Measurements from ENCODE around the gene HDAC10. TPM values are rescaled to one million over a fixed set of nuclear protein-coding genes. Genes with fewer than 3 reads are reported as not detected.
A peak's percentile ranks its signal among the peaks of the same experiment; 100 is the strongest.

Gene HDAC10
- total and polyA plus RNA-seq, 7 donors: 4.3 to 19.4 (median 13.5) TPM

GRCh38 chr22:50220603-50221409 is 30.3 kb downstream of the HDAC10 start:
- Histone ChIP-seq H3K4me3 (no peak overlapping the region), H3K36me3 (ENCODE audit: insufficient read depth in 1 of 2, low read depth in 1 of 2) (peaks cover 21 to 94% of the 10 kb centered on the region in 2 donors), H3K27me3 (ENCODE audit: insufficient read depth in 3 of 3, low read length in 2 of 3) (no peaks in the 10 kb centered on the region), H3K4me1 (no peaks in the 10 kb centered on the region), H3K9me3 (no peaks in the 10 kb centered on the region), H3K27ac (no peak overlapping the region)
- 93 to 96% (median 94%) methylated on average over 45 of the region's 45 CpGs for WGBS, 3 donors
- peak in 1 of 2 donors; percentile 57 for DNase-seq
- ATAC-seq: no peak
- TF ChIP-seq, protein P1, sequence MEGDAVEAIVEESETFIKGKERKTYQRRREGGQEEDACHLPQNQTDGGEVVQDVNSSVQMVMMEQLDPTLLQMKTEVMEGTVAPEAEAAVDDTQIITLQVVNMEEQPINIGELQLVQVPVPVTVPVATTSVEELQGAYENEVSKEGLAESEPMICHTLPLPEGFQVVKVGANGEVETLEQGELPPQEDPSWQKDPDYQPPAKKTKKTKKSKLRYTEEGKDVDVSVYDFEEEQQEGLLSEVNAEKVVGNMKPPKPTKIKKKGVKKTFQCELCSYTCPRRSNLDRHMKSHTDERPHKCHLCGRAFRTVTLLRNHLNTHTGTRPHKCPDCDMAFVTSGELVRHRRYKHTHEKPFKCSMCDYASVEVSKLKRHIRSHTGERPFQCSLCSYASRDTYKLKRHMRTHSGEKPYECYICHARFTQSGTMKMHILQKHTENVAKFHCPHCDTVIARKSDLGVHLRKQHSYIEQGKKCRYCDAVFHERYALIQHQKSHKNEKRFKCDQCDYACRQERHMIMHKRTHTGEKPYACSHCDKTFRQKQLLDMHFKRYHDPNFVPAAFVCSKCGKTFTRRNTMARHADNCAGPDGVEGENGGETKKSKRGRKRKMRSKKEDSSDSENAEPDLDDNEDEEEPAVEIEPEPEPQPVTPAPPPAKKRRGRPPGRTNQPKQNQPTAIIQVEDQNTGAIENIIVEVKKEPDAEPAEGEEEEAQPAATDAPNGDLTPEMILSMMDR (IDR thresholded peaks at IDR 0.05): no peak
- intact Hi-C loops (cut with DNase I): no loop called here

DNA sequence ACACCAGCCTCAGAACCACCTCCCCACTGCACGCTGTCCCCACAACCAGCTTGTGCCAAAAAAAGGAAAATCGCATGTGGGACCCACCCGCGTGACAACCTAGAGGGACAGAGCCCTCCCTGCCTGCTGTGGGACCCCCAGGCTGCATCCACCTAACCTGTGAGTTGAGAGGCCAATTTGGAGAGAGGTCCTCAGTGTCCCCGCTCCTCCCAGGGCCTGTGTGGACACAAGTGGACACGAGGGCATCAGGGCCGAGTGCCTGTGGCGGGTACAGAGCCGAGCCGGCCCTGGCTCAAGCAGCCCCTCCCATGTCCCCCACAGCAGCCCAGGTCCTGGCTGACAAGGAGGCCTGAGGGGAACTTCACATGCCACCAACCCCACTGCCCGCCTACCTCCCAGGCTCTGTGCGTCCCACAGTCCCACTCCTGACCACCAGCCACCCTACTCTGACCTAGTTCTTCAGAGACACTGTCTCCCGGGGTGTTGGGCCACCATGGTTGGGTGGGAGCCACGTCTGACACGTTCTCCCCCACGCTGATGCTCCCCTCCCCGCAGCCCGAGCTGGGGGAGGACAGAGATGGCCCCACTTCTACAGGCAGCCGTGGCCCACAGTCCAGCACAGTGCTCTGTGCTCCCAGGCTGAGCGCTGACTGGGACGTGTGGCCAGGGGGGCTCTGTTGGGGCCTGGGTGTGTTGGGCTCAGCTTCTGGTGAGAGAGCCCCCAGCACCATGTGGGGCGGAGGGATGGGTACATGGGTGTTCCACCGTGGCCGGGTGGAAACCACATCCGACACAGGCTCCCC is 31.1 kb downstream of the HDAC10 start:
- Histone ChIP-seq H3K4me3 (no peak overlapping the region), H3K9me3 (no peaks in the 10 kb centered on the region), H3K36me3 (ENCODE audit: insufficient read depth in 1 of 2, low read depth in 1 of 2) (peaks cover 21 to 92% of the 10 kb centered on the region in 2 donors), H3K27me3 (ENCODE audit: insufficient read depth in 3 of 3, low read length in 2 of 3) (no peaks in the 10 kb centered on the region), H3K4me1 (no peaks in the 10 kb centered on the region), H3K27ac (no peak overlapping the region)
- intact Hi-C loops (cut with DNase I): no loop called here
- DNase-seq: no peak
- 82 to 89% (median 83%) methylated on average over 23 to 25 of the region's 25 CpGs for whole genome bisulfite sequencing, 3 donors
- ATAC-seq: peak in 2 of 4 donors; percentile 5
- TF ChIP-seq, protein P1 (IDR thresholded peaks at IDR 0.05): no peak

GRCh38 chr22:50218996-50219727 is 31.9 kb downstream of the HDAC10 start:
- Histone ChIP-seq H3K9me3 (no peaks in the 10 kb centered on the region), H3K27me3 (ENCODE audit: insufficient read depth in 3 of 3, low read length in 2 of 3) (no peaks in the 10 kb centered on the region), H3K4me1 (no peaks in the 10 kb centered on the region), H3K36me3 (ENCODE audit: insufficient read depth in 1 of 2, low read depth in 1 of 2) (peaks cover 21 to 92% of the 10 kb centered on the region in 2 donors), H3K27ac (no peak overlapping the region), H3K4me3 (no peak overlapping the region)
- TF ChIP-seq, protein P1 (IDR thresholded peaks at IDR 0.05): no peak
- ATAC-seq: peak; percentile 61 to 81 (median 65)
- intact Hi-C loops (cut with DNase I): no loop called here
- 70 to 77% (median 73%) methylated on average over 40 to 42 of the region's 42 CpGs for WGBS, 3 donors
- peak; percentile 84 to 94 for DNase-seq

DNA sequence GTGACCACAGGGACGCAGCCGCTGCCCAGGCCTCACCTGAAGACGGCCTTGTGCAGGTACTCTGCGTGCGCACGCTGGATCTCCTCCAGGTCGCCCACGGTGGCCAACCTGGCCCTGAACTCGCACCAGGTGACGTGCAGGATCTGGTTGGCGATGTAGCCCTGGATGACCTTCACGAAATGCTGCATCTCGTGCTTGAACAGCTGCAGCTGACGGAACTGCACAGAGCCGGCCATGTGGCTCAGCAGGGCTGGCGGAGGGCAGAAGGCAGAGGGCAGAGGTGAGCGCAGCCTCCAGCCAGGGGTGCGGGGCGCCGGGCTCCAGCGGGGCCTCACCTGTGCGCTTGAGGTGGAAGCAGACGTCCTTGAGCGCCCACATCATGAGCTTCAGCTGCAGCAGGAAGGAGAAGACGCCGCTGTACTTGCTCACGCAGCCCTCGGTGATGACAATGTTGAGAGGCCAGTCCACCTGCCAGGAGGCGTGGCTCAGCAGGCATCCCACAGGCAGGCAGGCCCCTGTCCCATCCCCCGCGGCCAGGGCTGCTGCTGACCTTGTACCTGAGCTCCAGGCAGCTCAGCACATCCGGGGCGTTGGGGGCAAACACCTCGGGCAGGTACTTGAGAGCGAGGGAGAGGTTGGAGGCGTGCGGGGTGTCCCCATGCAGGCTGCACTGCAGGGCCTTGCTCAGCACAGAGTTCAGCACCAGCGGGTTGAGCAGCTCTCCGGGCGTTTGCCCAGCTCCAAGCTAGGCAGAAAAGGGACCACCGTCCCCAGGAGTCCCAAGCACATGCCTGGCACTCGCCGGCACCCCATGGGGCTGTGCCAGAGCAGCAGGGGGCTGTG is 32.7 kb downstream of the HDAC10 start:
- no peak overlapping the region for H3K27ac ChIP-seq
- H3K9me3 ChIP-seq: no peaks in the 10 kb centered on the region
- TF ChIP-seq, protein P1 (IDR thresholded peaks at IDR 0.05): no peak
- DNase-seq (peak in 1 of 2 donors; percentile 63), ATAC-seq (peak in 3 of 4 donors; percentile 3 to 6 (median 5))
- 76 to 81% (median 79%) methylated on average over 42 to 43 of the region's 43 CpGs for WGBS, 3 donors
- H3K4me3 ChIP-seq: no peak overlapping the region
- intact Hi-C loops (cut with DNase I): no loop called here
- H3K36me3 ChIP-seq (ENCODE audit: insufficient read depth in 1 of 2, low read depth in 1 of 2): peaks cover 16 to 92% of the 10 kb centered on the region in 2 donors
- no peaks in the 10 kb centered on the region for H3K27me3 ChIP-seq (ENCODE audit: insufficient read depth in 3 of 3, low read length in 2 of 3)
- no peaks in the 10 kb centered on the region for H3K4me1 ChIP-seq

Measured in psoas muscle (tissue), 8 donors.